Activated CD8-positive, alpha-beta T cell treated with anti-CD3 and anti-CD28 coated beads, Interleukin-2, amount 10 ng/mL, durations not matched to agents 7 days and 5 days (primary cell): ENCODE results near the gene BRWD1. TPM values are rescaled to one million over a fixed set of nuclear protein-coding genes. Genes with fewer than 3 reads are reported as not detected.

Experiments used
- ATAC-seq: fragments of 150-1000 bp; cut with Tn5 transposase; one replicate; pipeline ENCODE4 v1.10.0; 2021; ENCODE audit warnings: moderate library complexity
- CTCF ChIA-PET: fragments of 350-600 bp; sonication (Branson Sonifier 250); formaldehyde crosslinking; loops from one replicate; lab custom pipeline; 2021; ENCODE audit warnings: antibody characterized with exemption; lab: Charles Lee
- POLR2A ChIA-PET: fragments of 350-600 bp; sonication (Branson Sonifier 250); formaldehyde crosslinking; loops from one replicate; lab custom pipeline; 2021; ENCODE audit warnings: antibody characterized with exemption; lab: Charles Lee
- DNase-seq: peaks from one replicate; pipeline ENCODE4 v3.0.0-alpha.2; 2020
- H3K27ac Mint-ChIP-seq: one replicate; pipeline ENCODE4 v1.8.0; 2021; ENCODE audit warnings: mild to moderate bottlenecking, mixed read lengths
- H3K27me3 Mint-ChIP-seq: one replicate; pipeline ENCODE4 v1.8.0; 2021; ENCODE audit warnings: low read depth, mixed read lengths
- H3K36me3 Mint-ChIP-seq: one replicate; pipeline ENCODE4 v1.8.0; 2021; ENCODE audit warnings: low read depth, mixed read lengths
- H3K4me1 Mint-ChIP-seq: one replicate; pipeline ENCODE4 v1.8.0; 2021; ENCODE audit warnings: low read depth, mixed read lengths
- H3K4me3 Mint-ChIP-seq: one replicate; pipeline ENCODE4 v1.8.0; 2021; ENCODE audit warnings: mild to moderate bottlenecking, mixed read lengths
- H3K9me3 Mint-ChIP-seq: one replicate; pipeline ENCODE4 v1.8.0; 2022; ENCODE audit warnings: mixed read lengths; ENCODE audit not compliant: insufficient read depth
- total RNA-seq, 2 experiments: library from RNA; stranded (reverse); gene quantifications; one replicate each; pipeline ENCODE4 v1.2.3, GENCODE V29; 2021

Gene BRWD1
- 10 to 100 TPM; 31.9 to 36.0 TPM for total RNA-seq

- Mint-ChIP-seq H3K4me3 (peak within 1 kb of the TSS; percentile 87), H3K36me3 (peaks cover 24% of the 10 kb centered on the region), H3K4me1 (peaks cover 32% of the 10 kb centered on the region), H3K27ac (peak within 1 kb of the TSS; percentile 95), H3K27me3 (peaks cover 8% of the 10 kb centered on the region), H3K9me3 (no peaks in the 10 kb centered on the region)
- ChIA-PET CTCF (interaction anchor here (2.7 kb wide), 1 partner anchor 36 kb away, joined by 9 read pairs; the partner anchor contains the start of gene HMGN1), POLR2A (interaction anchor here (0.7 to 4.6 kb wide), 13 partner anchors 12 to 130 kb away, joined by 3 to 77 read pairs (median 5); partner anchors contain the start of genes HMGN1 and PSMG1)
- DNase-seq (peak; percentile 78), ATAC-seq (peak; percentile 62)
These were observed at the start of gene BRWD1 for GRCh38 chr21:39313571-39314142. Gene BRWD1 (minus strand): TSS chr21:39313632. CDS start chr21:39313491, 141 bp downstream.

GRCh38 chr21:39362733-39363132 lies 49.3 kb upstream of the BRWD1 start:
- H3K36me3 Mint-ChIP-seq, result no peaks in the 10 kb centered on the region
- ChIA-PET CTCF (interaction anchor here (1.4 to 2.0 kb wide), 3 partner anchors 11 to 13 kb away, joined by 3 to 5 read pairs (median 4); no protein-coding TSS in a partner anchor), POLR2A (no interaction called here)
- DNase-seq (no peak), ATAC-seq (no peak)
- peaks cover 11% of the 10 kb centered on the region for H3K27me3 Mint-ChIP-seq
- H3K4me3 Mint-ChIP-seq, result no peak overlapping the region
- H3K4me1 Mint-ChIP-seq, result no peaks in the 10 kb centered on the region
- no peaks in the 10 kb centered on the region for H3K9me3 Mint-ChIP-seq
- H3K27ac Mint-ChIP-seq, result no peak overlapping the region

GRCh38 chr21:39359382-39359781 lies 46.0 kb upstream of the BRWD1 start:
- ATAC-seq (no peak), DNase-seq (no peak)
- H3K4me3 Mint-ChIP-seq, result no peak overlapping the region
- H3K36me3 Mint-ChIP-seq, result no peaks in the 10 kb centered on the region
- ChIA-PET POLR2A (no interaction called here), CTCF (interaction anchor here (0.8 kb wide), 1 partner anchor 82 kb away, joined by 3 read pairs; no protein-coding TSS in a partner anchor)
- peaks cover 14% of the 10 kb centered on the region for H3K27me3 Mint-ChIP-seq
- H3K4me1 Mint-ChIP-seq, result no peaks in the 10 kb centered on the region
- H3K9me3 Mint-ChIP-seq, result no peaks in the 10 kb centered on the region
- H3K27ac Mint-ChIP-seq, result no peak overlapping the region

GRCh38 chr21:39353295-39353694 lies 39.9 kb upstream of the BRWD1 start:
- no peaks in the 10 kb centered on the region for H3K9me3 Mint-ChIP-seq
- no peak overlapping the region for H3K4me3 Mint-ChIP-seq
- DNase-seq (no peak), ATAC-seq (no peak)
- H3K27me3 Mint-ChIP-seq, result peaks cover 14% of the 10 kb centered on the region
- ChIA-PET CTCF (no interaction called here), POLR2A (interaction anchor here (1.2 kb wide), 1 partner anchor 39 kb away, joined by 4 read pairs; the partner anchor contains the start of gene BRWD1)
- peaks cover 11% of the 10 kb centered on the region for H3K4me1 Mint-ChIP-seq
- H3K36me3 Mint-ChIP-seq, result no peaks in the 10 kb centered on the region
- no peak overlapping the region for H3K27ac Mint-ChIP-seq

- peaks cover 31% of the 10 kb centered on the region for H3K4me1 Mint-ChIP-seq
- H3K4me3 Mint-ChIP-seq, result peak overlapping the region; percentile 98
- DNase-seq (no peak), ATAC-seq (no peak)
- CTCF ChIA-PET, result interaction anchor here (0.8 to 3.5 kb wide), 4 partner anchors 13 to 37 kb away, joined by 3 to 20 read pairs (median 7); partner anchors contain the start of gene BRWD1
- peaks cover 27% of the 10 kb centered on the region for H3K36me3 Mint-ChIP-seq
- POLR2A ChIA-PET, result interaction anchor here (0.6 to 4.8 kb wide), 4 partner anchors 11 to 167 kb away, joined by 3 to 77 read pairs (median 15); partner anchors contain the start of genes BRWD1 and PSMG1
- peak overlapping the region; percentile 100 for H3K27ac Mint-ChIP-seq
- no peaks in the 10 kb centered on the region for H3K9me3 Mint-ChIP-seq
- peaks cover 9% of the 10 kb centered on the region for H3K27me3 Mint-ChIP-seq
These were observed 36.9 kb upstream of the BRWD1 start for GRCh38 chr21:39350094-39351005.

GRCh38 chr21:39349211-39350093 lies 36.0 kb upstream of the BRWD1 start:
- ChIA-PET CTCF (interaction anchor here (0.8 to 3.5 kb wide), 5 partner anchors 14 to 38 kb away, joined by 3 to 20 read pairs (median 5); partner anchors contain the start of gene BRWD1), POLR2A (interaction anchor here (0.6 to 4.8 kb wide), 5 partner anchors 10 to 166 kb away, joined by 3 to 77 read pairs (median 6); partner anchors contain the start of genes BRWD1 and PSMG1)
- Mint-ChIP-seq H3K4me1 (peaks cover 38% of the 10 kb centered on the region), H3K27ac (peak overlapping the region; percentile 100), H3K36me3 (peaks cover 35% of the 10 kb centered on the region), H3K9me3 (no peaks in the 10 kb centered on the region), H3K4me3 (peak overlapping the region; percentile 98), H3K27me3 (peaks cover 7% of the 10 kb centered on the region)
- ATAC-seq, result peak; percentile 88
- DNase-seq, result peak; percentile 98

- ChIA-PET POLR2A (interaction anchor here (0.8 to 4.8 kb wide), 10 partner anchors 9 to 165 kb away, joined by 3 to 77 read pairs (median 5); partner anchors contain the start of genes BRWD1 and PSMG1), CTCF (interaction anchor here (0.8 to 3.5 kb wide), 6 partner anchors 10 to 93 kb away, joined by 3 to 20 read pairs (median 4); partner anchors contain the start of gene BRWD1)
- peak; percentile 89 for DNase-seq
- H3K27ac Mint-ChIP-seq, result peak within 1 kb of the TSS; percentile 100
- peaks cover 40% of the 10 kb centered on the region for H3K36me3 Mint-ChIP-seq
- peaks cover 4% of the 10 kb centered on the region for H3K27me3 Mint-ChIP-seq
- ATAC-seq, result peak; percentile 47
- no peaks in the 10 kb centered on the region for H3K9me3 Mint-ChIP-seq
- peak within 1 kb of the TSS; percentile 98 for H3K4me3 Mint-ChIP-seq
- peaks cover 39% of the 10 kb centered on the region for H3K4me1 Mint-ChIP-seq
These were observed 35.2 kb upstream of the BRWD1 start, which contains the start of gene HMGN1 for GRCh38 chr21:39348355-39349210. Gene HMGN1 (minus strand): TSS chr21:39349088. CDS start chr21:39348917, 171 bp downstream.

- H3K9me3 Mint-ChIP-seq, result no peaks in the 10 kb centered on the region
- CTCF ChIA-PET, result interaction anchor here (1.0 to 3.5 kb wide), 4 partner anchors 9 to 93 kb away, joined by 4 to 20 read pairs (median 4); no protein-coding TSS in a partner anchor
- peaks cover 45% of the 10 kb centered on the region for H3K36me3 Mint-ChIP-seq
- H3K4me3 Mint-ChIP-seq, result peak overlapping the region; percentile 89
- POLR2A ChIA-PET, result interaction anchor here (0.8 to 4.8 kb wide), 8 partner anchors 9 to 164 kb away, joined by 3 to 77 read pairs (median 6); partner anchors contain the start of genes BRWD1 and PSMG1
- ATAC-seq, result peak; percentile 1
- H3K4me1 Mint-ChIP-seq, result peaks cover 39% of the 10 kb centered on the region
- DNase-seq, result no peak
- peak overlapping the region; percentile 91 for H3K27ac Mint-ChIP-seq
- peaks cover 4% of the 10 kb centered on the region for H3K27me3 Mint-ChIP-seq
These were observed 34.6 kb upstream of the BRWD1 start for GRCh38 chr21:39348040-39348354.

GRCh38 chr21:39347537-39347936 lies 34.1 kb upstream of the BRWD1 start:
- Mint-ChIP-seq H3K4me1 (peaks cover 39% of the 10 kb centered on the region), H3K27ac (peak overlapping the region; percentile 91), H3K27me3 (no peaks in the 10 kb centered on the region), H3K36me3 (peaks cover 47% of the 10 kb centered on the region), H3K4me3 (peak overlapping the region; percentile 89), H3K9me3 (no peaks in the 10 kb centered on the region)
- ChIA-PET POLR2A (interaction anchor here (1.0 to 4.8 kb wide), 7 partner anchors 8 to 164 kb away, joined by 3 to 77 read pairs (median 8); partner anchors contain the start of genes BRWD1 and PSMG1), CTCF (interaction anchor here (1.0 to 3.5 kb wide), 5 partner anchors 9 to 171 kb away, joined by 3 to 20 read pairs (median 4); no protein-coding TSS in a partner anchor)
- no peak for ATAC-seq
- no peak for DNase-seq
